GM21576 (cell line): ENCODE measurements around the gene LHX5.

ENCODE experiments used
- ATAC-seq: cut with Tn5 transposase; IDR thresholded peaks from one replicate; pipeline ENCODE4 v1.9.1; 2021; ENCODE audit warnings: mild to moderate bottlenecking, moderate library complexity; ENCODE audit not compliant: unreplicated experiment

Gene LHX5

GRCh38 chr12:113466454-113467141 is 5.1 kb downstream of the LHX5 start:
- ATAC-seq, result no peak

GRCh38 chr12:113465808-113466453 is 5.7 kb downstream of the LHX5 start:
- no peak for ATAC-seq

GRCh38 chr12:113464852-113465719 is 6.6 kb downstream of the LHX5 start:
- no peak for ATAC-seq

GRCh38 chr12:113464452-113464775 is 7.3 kb downstream of the LHX5 start:
- no peak for ATAC-seq

GRCh38 chr12:113463746-113464451 is 7.8 kb downstream of the LHX5 start:
- no peak for ATAC-seq

DNA sequence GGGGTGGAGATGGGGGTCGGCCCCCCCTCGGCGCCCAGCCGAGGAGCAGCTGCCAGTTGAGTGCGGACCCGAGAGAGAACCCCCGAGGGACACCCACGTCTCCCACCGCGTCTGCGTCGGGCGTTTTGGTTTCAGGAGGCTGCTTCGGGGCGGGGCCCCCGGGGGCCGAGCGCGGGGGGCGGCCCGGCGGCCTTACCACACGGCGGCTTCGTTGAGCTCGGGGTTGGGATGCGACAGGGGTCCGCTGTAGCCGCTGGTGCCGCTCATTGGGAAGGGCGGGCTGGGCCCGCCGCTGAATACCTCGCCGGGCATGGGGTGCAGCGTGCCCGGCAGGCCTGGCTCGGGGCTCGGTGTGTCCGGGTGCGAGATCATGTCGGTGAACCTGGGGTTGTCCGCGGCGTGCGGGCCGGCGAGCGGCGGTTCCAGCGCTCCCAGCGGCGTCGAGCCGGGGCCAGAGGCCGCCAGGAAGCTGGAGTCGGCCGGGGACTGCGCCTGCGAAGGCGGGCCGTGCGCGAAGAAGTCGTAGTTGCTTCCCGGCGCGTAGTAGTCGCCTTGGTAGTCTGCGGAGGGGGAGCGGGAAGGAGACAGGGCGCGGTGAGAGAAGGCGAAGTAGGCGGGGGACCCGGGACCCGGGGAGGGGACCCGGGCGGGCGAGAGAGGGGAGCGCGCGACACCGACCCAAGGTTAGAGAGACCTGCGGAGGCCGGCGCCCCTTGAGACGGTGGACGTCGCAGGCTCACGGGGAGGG is 8.5 kb downstream of the LHX5 start:
- no peak for ATAC-seq

DNA sequence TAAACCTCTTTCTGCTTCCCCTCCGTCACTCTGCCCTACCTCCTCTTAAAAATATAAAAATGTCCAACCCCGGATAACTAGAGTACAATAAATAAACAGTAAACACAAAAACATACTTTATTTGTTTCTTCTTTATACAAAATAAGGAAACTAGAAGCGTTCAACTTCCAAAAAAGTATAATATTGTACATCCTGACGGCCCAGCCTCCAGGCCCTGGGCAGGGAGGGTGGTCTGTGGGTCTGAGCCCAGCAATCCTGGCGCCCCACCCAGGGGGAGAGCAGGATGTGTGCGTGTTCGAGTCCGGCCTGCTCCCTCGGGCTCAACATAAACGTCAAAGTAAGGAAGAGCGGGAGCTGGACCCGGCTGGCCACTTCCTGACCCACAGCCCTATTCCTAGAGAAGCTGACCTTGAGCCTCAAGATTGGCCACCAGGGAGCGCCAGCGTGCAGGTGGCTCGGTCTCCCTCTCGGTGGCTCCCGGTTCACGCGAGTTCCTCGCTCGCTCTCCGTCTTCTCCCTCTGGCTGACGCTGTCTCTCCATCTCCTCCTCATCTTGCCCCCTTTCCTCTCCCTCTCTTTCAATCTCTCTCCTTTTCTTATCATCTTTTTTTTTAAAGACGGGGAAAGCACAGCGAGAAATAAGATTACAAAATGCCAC is 9.4 kb downstream of the LHX5 start:
- ATAC-seq, result no peak

DNA sequence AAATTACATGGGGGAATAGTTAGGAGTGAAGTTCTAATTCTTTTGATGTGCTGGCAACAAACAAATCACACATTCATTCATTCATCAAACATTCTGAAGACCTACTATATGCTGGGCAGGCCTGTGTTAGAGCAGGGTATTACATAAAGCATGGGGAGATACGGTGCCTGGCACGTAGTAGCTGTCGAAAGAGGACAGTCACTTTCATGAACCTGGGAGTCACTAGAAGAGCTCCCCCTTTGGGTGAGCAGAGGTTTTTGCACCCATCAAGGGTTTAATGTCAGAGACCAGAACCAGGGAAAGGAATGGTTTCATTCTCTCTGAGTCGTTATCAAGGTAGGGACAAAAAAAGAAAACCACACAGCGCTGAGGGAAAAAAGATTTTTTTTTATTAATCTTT is 10.0 kb downstream of the LHX5 start:
- no peak for ATAC-seq

- no peak for ATAC-seq
These were observed 11.7 kb downstream of the LHX5 start for GRCh38 chr12:113459981-113460380.

DNA sequence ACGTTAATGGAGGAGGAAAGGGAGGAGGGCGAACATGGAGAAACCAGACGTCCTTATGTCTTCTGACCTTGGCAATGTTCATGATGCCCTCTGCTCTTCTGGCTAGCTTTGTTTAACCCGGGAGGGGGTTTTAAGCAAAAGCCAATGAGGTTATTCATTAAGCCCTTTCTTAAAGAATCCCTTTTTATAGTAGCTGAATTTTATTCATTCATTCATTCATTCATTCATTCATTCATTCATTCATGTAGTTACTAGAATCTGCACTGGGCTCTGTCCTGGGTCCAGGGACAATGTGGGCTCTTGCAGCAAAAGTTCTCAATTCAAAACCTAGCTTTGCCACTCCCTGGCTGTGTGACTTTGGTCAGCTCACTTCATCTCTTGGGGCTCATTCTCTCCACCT is 14.0 kb downstream of the LHX5 start:
- ATAC-seq, result no peak

DNA sequence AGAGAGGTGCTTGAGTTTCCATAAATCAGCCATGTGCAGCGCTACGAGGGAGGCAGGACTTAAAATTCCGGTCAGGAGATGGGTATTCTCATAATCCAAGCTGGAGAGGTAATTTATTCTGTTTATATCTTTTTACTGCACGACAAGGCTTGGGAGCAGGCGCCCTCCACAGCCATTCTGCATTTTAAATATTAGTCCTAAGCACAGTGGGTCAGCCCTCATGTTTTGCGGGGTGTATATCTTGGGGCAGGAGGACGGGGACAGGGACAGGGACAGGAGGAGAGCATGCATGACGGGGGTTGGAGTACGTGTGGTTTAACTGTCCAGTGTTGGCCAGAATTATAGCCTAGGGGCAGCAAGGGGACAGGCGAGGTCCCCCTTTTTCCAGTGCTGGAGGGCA is 14.5 kb downstream of the LHX5 start:
- ATAC-seq, result no peak

DNA sequence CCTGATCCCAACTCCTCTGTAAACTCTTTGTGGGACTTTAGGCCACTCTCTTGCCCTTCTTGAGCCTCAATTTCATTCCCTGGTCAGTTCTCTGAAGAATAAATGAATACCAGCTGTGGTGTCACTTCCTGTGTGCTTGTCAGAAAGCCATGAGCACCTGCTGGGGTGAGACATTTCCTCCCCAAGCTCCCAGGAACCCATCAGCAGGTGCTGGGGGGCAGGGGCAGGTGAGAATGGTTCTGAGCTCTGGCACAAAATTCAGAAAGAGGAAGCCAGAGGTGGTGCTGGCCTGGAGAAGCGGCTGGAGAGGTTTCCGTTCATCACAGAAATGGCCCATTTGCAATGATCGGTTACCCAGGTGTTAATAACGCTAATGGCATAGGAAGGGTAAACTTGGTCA is 14.9 kb downstream of the LHX5 start:
- no peak for ATAC-seq

DNA sequence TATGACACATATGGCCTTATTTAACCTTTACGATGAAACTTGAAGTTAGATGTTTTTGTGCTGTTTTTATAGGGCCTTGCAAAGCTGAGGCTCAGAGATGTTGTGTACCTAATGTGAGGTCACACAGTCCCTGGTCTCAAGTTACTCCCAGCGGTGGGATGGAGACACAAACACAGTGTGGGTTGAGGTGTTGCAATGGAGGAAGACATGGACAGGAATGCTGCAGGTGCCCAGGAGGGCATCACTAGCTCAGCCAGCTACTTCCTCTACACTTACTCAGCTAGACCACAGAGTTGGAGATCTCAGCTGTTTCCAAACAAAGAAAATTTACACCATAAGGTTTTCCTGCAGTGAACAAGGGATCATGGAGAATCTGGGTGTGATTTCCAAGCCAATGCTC is 15.5 kb downstream of the LHX5 start:
- ATAC-seq, result no peak

GRCh38 chr12:113453330-113453729 is 18.3 kb downstream of the LHX5 start:
- no peak for ATAC-seq

DNA sequence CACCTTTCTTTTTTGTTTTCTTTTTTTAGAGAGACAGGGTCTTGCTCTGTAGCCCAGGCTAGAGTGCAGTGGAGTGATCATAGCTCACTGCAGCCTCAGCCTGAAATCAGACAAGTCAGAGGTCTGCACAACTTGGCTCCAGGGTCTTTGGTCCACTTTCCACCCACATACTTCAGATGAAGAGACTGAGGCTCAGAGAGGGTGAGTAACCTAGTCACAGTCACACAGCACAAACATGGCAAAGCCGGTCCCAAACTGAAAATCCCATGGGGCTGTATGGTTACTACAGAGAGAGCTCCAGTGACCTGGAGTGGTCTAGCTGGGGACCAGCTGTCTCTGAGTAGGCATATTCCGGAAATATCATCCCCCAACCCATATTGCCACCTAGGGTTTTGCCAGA is 19.2 kb downstream of the LHX5 start:
- no peak for ATAC-seq

- ATAC-seq, result no peak
These were observed 21.8 kb downstream of the LHX5 start for GRCh38 chr12:113449839-113450238.

GRCh38 chr12:113449299-113449698 is 22.4 kb downstream of the LHX5 start:
- no peak for ATAC-seq

DNA sequence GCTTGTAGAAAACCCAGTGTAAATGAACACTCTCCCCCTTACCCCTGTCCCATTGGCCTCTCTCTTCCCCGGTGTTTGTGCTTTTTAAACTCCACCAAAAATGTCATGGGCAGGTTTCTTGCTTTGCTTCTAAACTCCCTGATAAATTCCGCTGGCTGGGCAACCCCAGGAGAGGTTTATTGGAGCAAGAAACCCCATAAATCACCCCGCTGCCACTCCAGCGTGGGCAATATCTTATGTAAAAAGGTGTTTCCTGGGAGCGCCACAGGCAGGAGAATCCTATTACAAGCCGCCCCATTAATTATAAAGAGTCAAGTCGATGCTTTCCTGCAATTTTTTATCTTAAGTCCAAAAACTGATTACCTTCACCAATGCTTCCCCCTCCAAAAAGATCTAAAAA is 22.8 kb downstream of the LHX5 start:
- ATAC-seq, result no peak

DNA sequence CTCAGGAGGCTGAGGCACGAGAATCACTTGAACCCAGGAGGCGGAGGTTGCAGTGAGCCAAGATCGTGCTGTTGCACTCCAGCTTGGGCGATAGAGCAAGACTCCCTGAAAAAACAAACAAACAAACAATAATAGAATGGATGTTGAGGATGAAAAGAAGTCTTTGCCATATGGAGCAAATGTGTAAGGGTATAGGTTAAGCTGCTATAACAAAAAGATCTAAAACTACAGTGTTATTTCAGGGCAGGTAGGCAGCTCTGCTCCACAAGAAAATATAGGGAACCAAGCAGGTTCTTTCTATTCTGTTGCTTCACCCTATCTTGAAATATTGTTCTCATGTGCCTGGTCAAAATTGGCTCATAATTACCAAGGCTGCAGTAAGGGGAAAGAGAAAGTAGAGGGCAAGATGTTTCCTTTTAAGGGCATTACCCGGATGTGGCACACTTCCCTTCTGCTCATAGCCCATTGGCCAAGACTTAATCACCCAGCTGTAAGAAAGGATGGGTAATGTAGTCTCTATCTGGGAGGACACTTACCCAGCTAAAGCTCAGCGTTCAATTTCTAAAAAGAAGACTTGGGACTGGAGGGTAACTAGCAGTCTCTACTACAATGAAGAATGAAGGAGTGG is 26.0 kb downstream of the LHX5 start:
- ATAC-seq, result no peak

DNA sequence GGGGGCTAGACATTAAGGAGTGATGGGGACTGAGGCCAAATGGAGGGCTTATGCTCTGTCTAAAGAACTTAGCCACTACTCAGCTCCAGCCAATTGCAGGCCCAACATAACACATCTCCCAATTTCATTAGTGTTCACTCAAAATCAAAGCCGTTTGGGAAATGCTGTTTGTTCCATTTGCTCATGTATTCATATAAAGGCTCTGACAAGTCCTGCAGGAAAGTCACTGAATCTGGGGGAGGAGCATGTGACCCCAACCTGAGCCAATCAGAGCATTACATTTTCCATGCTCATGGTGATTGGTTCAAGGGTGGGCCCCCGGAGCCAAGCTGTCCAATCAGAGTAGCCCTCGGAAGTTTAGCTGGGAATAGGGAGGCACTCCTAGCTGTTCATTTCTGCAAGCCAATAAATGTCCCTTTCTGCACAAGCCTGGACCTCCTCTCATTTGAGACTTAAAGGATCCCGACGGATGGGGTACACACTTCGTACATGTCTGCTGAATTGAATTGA is 28.6 kb downstream of the LHX5 start:
- no peak for ATAC-seq
